Left ventricle myocardium inferior (tissue), 1 donor: ENCODE data around the gene S100A12. TPM values are rescaled to one million over a fixed set of nuclear protein-coding genes. Genes with fewer than 3 reads are reported as not detected.

Experiments
- DNase-seq: peaks from one replicate; pipeline ENCODE4 v3.0.0-alpha.2; 2020
- H3K27ac ChIP-seq: fragments of 200-600 bp; replicated peaks from 2 replicates; pipeline ENCODE4 v1.8.0; 2021
- H3K27me3 ChIP-seq: fragments of 200-600 bp; 2 replicates; pipeline ENCODE4 v1.8.0; 2021; ENCODE audit warnings: low read depth
- H3K36me3 ChIP-seq: fragments of 200-600 bp; 2 replicates; pipeline ENCODE4 v1.8.0; 2021
- H3K4me1 ChIP-seq: fragments of 200-600 bp; 2 replicates; pipeline ENCODE4 v1.8.0; 2021
- H3K4me3 ChIP-seq: fragments of 200-600 bp; 2 replicates; pipeline ENCODE4 v1.8.0; 2021; ENCODE audit warnings: mild to moderate bottlenecking, moderate library complexity
- H3K9me3 ChIP-seq: fragments of 200-600 bp; replicated peaks from 2 replicates; pipeline ENCODE4 v1.8.0; 2021
- intact Hi-C: fragments of 100-400 bp; cut with micrococcal nuclease; formaldehyde crosslinking; loops from one replicate; pipeline ENCODE4 v1.11.0; 2022
- total RNA-seq: library from RNA; stranded (reverse); fragmentation: NEBNext Ultra II Directional; extraction: Animal tissue kit (Norgen Biotek cat#: 25700); gene quantifications from one replicate; pipeline ENCODE4 v1.2.1, GENCODE V29; 2021
- TF ChIP-seq, protein P1 (sequence below): fragments of 200-600 bp; IDR thresholded peaks from 2 replicates; pipeline ENCODE4 v1.8.0; 2021; ENCODE audit warnings: antibody characterized with exemption, mild to moderate bottlenecking, borderline replicate concordance
- donor health status: DM: no; HTN: yes; CAD: no; lungs with severe emphysema.

S100A12 gene
- total RNA-seq, 1 donor from 2014 or later = 2.3 TPM

GRCh38 chr1:153324912-153325311 is 50.5 kb downstream of the S100A12 start:
- Histone ChIP-seq H3K27ac (no peak overlapping the region), H3K27me3 (peaks cover 13% of the 10 kb centered on the region), H3K36me3 (no peaks in the 10 kb centered on the region), H3K4me1 (no peaks in the 10 kb centered on the region), H3K9me3 (peaks cover 75% of the 10 kb centered on the region), H3K4me3 (no peak overlapping the region)
- DNase-seq = no peak
- TF ChIP-seq, protein P1, sequence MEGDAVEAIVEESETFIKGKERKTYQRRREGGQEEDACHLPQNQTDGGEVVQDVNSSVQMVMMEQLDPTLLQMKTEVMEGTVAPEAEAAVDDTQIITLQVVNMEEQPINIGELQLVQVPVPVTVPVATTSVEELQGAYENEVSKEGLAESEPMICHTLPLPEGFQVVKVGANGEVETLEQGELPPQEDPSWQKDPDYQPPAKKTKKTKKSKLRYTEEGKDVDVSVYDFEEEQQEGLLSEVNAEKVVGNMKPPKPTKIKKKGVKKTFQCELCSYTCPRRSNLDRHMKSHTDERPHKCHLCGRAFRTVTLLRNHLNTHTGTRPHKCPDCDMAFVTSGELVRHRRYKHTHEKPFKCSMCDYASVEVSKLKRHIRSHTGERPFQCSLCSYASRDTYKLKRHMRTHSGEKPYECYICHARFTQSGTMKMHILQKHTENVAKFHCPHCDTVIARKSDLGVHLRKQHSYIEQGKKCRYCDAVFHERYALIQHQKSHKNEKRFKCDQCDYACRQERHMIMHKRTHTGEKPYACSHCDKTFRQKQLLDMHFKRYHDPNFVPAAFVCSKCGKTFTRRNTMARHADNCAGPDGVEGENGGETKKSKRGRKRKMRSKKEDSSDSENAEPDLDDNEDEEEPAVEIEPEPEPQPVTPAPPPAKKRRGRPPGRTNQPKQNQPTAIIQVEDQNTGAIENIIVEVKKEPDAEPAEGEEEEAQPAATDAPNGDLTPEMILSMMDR = no peak
- intact Hi-C loops = no loop called here

Other genes starting within 250 kb of the S100A12 start
- not detected for gene SPRR2G, start 224.7 kb downstream of the S100A12 start, total RNA-seq
- not detected for gene LELP1, start 172.2 kb downstream of the S100A12 start, total RNA-seq
- not detected for gene PRR9, start 158.0 kb downstream of the S100A12 start, total RNA-seq
- gene LORICRIN, start 115.9 kb downstream of the S100A12 start, total RNA-seq = not detected
- gene PGLYRP3, start 62.7 kb downstream of the S100A12 start, total RNA-seq = not detected
- not detected for gene PGLYRP4, start 26.8 kb downstream of the S100A12 start, total RNA-seq
- 62.2 TPM for gene S100A9, start 17.8 kb downstream of the S100A12 start, total RNA-seq
- 26.6 TPM for gene S100A8, start 15.5 kb upstream of the S100A12 start, total RNA-seq
- not detected for gene S100A7A, start 40.9 kb upstream of the S100A12 start, total RNA-seq
- gene S100A7, start 85.0 kb upstream of the S100A12 start, total RNA-seq = not detected
- gene S100A6, start 160.4 kb upstream of the S100A12 start, total RNA-seq = 336 TPM
- not detected for gene S100A5, start 165.3 kb upstream of the S100A12 start, total RNA-seq
- gene S100A4, start 170.2 kb upstream of the S100A12 start, total RNA-seq = 137 TPM
- gene S100A3, start 173.6 kb upstream of the S100A12 start, total RNA-seq = 0.36 TPM
- 2.7 TPM for gene S100A2, start 190.2 kb upstream of the S100A12 start, total RNA-seq
- 38.8 TPM for gene S100A16, start 237.5 kb upstream of the S100A12 start, total RNA-seq
- 6.5 TPM for gene S100A14, start 240.7 kb upstream of the S100A12 start, total RNA-seq